ENCODE results near the gene RNF126.

DNA sequence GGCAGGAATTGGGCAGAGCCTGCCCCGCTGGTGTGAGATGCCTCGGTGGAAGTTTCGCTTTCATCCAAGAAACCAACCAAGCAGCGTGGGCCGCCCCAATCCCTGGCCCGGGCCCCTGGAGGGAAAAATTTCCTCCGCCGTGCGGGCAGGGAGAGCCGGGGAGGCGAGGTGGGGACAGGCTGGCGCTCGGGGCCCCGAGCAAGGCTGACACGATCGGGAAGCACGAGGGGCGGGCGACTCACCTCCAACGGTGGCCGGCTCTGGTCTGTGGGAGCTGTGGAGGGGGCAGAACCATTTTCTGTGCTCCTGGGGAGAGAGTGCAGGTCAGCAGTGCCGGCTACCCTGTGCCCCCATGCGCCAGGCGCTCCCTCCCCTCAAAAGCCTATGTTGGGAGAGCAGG, 11.0 kb downstream of the RNF126 start:
- TF ChIP-seq, protein P1, sequence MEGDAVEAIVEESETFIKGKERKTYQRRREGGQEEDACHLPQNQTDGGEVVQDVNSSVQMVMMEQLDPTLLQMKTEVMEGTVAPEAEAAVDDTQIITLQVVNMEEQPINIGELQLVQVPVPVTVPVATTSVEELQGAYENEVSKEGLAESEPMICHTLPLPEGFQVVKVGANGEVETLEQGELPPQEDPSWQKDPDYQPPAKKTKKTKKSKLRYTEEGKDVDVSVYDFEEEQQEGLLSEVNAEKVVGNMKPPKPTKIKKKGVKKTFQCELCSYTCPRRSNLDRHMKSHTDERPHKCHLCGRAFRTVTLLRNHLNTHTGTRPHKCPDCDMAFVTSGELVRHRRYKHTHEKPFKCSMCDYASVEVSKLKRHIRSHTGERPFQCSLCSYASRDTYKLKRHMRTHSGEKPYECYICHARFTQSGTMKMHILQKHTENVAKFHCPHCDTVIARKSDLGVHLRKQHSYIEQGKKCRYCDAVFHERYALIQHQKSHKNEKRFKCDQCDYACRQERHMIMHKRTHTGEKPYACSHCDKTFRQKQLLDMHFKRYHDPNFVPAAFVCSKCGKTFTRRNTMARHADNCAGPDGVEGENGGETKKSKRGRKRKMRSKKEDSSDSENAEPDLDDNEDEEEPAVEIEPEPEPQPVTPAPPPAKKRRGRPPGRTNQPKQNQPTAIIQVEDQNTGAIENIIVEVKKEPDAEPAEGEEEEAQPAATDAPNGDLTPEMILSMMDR (IDR thresholded peaks at IDR 0.05; ENCODE audit: poor library complexity) = no peak
- TF ChIP-seq EZH2 (IDR thresholded peaks at IDR 0.05; ENCODE audit: borderline replicate concordance) = no peak
- TF ChIP-seq EZH2phosphoT487 (IDR thresholded peaks at IDR 0.05; ENCODE audit: low read depth, severe bottlenecking, unreplicated experiment) = no peak

Data from hepatocyte (in vitro differentiated cells).